ENCODE measurements around the gene ST6GALNAC2. TPM values are rescaled to one million over a fixed set of nuclear protein-coding genes. Genes with fewer than 3 reads are reported as not detected.

Gene ST6GALNAC2
- total RNA-seq, 1 experiment from 2014 or later = 23.0 TPM

- in situ Hi-C loops (cut with HindIII; ENCODE audit: low pct_unique_long_range_greater_than_20kb, low sequenced_read_pairs) = no loop called here
- no peaks in the 10 kb centered on the region for H3K27me3 ChIP-seq (ENCODE audit: control insufficient read depth, insufficient read depth, low read length)
- no peak for ATAC-seq
- no TSS peak for BruUV-seq (replicated peaks)
- H3K36me3 ChIP-seq (ENCODE audit: control insufficient read depth, insufficient read depth, low read length) = peaks cover 16% of the 10 kb centered on the region
- no peaks in the 10 kb centered on the region for H3K9me3 ChIP-seq (ENCODE audit: control insufficient read depth, insufficient read depth, low read depth, low read length)
- DNase-seq (ENCODE audit: low read depth, low spot score) = no peak
- H3K27ac ChIP-seq (ENCODE audit: low read length) = peak overlapping the region; percentile 99
- POLR2A ChIA-PET = interaction anchor here (1.0 kb wide), 1 partner anchor 19 kb away, joined by 3 read pairs; no protein-coding TSS in a partner anchor
- H3K4me3 ChIP-seq (ENCODE audit: low read depth in 2 of 2, low read length in 2 of 2) = peak overlapping the region; percentile 0 to 19; a peak in 2 of 4 replicates
- H3K4me1 ChIP-seq (ENCODE audit: control insufficient read depth, insufficient read depth, low read length) = peaks cover 58% of the 10 kb centered on the region
- TF ChIP-seq POLR2AphosphoS5 (IDR thresholded peaks at IDR 0.05; ENCODE audit: low read depth, low read length) (no peak), TCF7L2 (IDR thresholded peaks at IDR 0.05; ENCODE audit: low read depth, low read length) (no peak), CTCF (IDR thresholded peaks at IDR 0.05) (no peak), SIN3A (IDR thresholded peaks at IDR 0.05; ENCODE audit: borderline replicate concordance, insufficient read depth, low read depth, low read length) (no peak)
- TF ChIP-seq, protein P1, sequence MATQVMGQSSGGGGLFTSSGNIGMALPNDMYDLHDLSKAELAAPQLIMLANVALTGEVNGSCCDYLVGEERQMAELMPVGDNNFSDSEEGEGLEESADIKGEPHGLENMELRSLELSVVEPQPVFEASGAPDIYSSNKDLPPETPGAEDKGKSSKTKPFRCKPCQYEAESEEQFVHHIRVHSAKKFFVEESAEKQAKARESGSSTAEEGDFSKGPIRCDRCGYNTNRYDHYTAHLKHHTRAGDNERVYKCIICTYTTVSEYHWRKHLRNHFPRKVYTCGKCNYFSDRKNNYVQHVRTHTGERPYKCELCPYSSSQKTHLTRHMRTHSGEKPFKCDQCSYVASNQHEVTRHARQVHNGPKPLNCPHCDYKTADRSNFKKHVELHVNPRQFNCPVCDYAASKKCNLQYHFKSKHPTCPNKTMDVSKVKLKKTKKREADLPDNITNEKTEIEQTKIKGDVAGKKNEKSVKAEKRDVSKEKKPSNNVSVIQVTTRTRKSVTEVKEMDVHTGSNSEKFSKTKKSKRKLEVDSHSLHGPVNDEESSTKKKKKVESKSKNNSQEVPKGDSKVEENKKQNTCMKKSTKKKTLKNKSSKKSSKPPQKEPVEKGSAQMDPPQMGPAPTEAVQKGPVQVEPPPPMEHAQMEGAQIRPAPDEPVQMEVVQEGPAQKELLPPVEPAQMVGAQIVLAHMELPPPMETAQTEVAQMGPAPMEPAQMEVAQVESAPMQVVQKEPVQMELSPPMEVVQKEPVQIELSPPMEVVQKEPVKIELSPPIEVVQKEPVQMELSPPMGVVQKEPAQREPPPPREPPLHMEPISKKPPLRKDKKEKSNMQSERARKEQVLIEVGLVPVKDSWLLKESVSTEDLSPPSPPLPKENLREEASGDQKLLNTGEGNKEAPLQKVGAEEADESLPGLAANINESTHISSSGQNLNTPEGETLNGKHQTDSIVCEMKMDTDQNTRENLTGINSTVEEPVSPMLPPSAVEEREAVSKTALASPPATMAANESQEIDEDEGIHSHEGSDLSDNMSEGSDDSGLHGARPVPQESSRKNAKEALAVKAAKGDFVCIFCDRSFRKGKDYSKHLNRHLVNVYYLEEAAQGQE (IDR thresholded peaks at IDR 0.05; ENCODE audit: insufficient read depth in 1 of 2, low read depth in 2 of 2, low read length in 1 of 2) = no peak
- CTCF ChIA-PET = no interaction called here
- intact Hi-C loops (cut with micrococcal nuclease; ENCODE audit: unreplicated experiment) = loop anchor here (10.0 kb wide), 1 partner anchor 63 kb away; no protein-coding TSS in a partner anchor
Measured at GRCh38 chr17:76561332-76561731, 24.3 kb downstream of the ST6GALNAC2 start.

DNA sequence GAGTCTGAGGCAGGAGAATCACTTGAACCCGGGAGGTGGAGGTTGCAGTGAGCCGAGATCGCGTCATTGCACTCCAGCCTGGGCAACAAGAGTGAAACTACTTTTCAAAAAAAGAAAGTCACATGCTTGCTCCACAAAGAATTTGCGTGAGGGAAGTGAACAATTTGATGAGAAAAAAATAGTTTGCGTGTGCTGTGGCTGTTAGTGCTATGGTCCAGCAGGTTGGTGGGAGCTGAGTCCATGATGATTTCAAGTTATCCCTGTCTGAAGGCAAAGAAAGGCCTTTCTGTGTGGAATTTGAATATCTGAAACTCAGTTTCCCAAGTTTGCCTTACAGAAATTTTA, 24.8 kb downstream of the ST6GALNAC2 start:
- Histone ChIP-seq H3K36me3 (ENCODE audit: control insufficient read depth, insufficient read depth, low read length) (peaks cover 16% of the 10 kb centered on the region), H3K27ac (ENCODE audit: low read length) (peak overlapping the region; percentile 99), H3K4me3 (ENCODE audit: low read depth in 2 of 2, low read length in 2 of 2) (peak overlapping the region; percentile 15 to 93; a peak in 1 of 4 replicates), H3K27me3 (ENCODE audit: control insufficient read depth, insufficient read depth, low read length) (no peaks in the 10 kb centered on the region), H3K9me3 (ENCODE audit: control insufficient read depth, insufficient read depth, low read depth, low read length) (no peaks in the 10 kb centered on the region), H3K4me1 (ENCODE audit: control insufficient read depth, insufficient read depth, low read length) (peaks cover 55% of the 10 kb centered on the region)
- CTCF ChIA-PET = no interaction called here
- POLR2A ChIA-PET = interaction anchor here (0.7 kb wide), 1 partner anchor 15 kb away, joined by 4 read pairs; no protein-coding TSS in a partner anchor
- ATAC-seq (no peak), DNase-seq (ENCODE audit: low read depth, low spot score) (no peak)
- TF ChIP-seq CTCF (IDR thresholded peaks at IDR 0.05) (no peak), POLR2AphosphoS5 (IDR thresholded peaks at IDR 0.05; ENCODE audit: low read depth, low read length) (no peak), SIN3A (IDR thresholded peaks at IDR 0.05; ENCODE audit: borderline replicate concordance, insufficient read depth, low read depth, low read length) (no peak), TCF7L2 (IDR thresholded peaks at IDR 0.05; ENCODE audit: low read depth, low read length) (no peak)
- TF ChIP-seq, protein P1 (IDR thresholded peaks at IDR 0.05; ENCODE audit: insufficient read depth in 1 of 2, low read depth in 2 of 2, low read length in 1 of 2) = no peak
- no TSS peak for BruUV-seq (replicated peaks)
- intact Hi-C loops (cut with micrococcal nuclease; ENCODE audit: unreplicated experiment) = loop anchor here (10.0 kb wide), 1 partner anchor 64 kb away; no protein-coding TSS in a partner anchor
- in situ Hi-C loops (cut with HindIII; ENCODE audit: low pct_unique_long_range_greater_than_20kb, low sequenced_read_pairs) = no loop called here

All from Panc1 (cell line).